ENCODE data around the gene UCK2. TPM values are rescaled to one million over a fixed set of nuclear protein-coding genes. Genes with fewer than 3 reads are reported as not detected.

UCK2 gene
- total RNA-seq, 1 experiment from 2014 or later, result 91.2 TPM

GRCh38 chr1:165876121-165876520 is 48.7 kb downstream of the UCK2 start:
- no peak for ATAC-seq
- H3K27ac ChIP-seq (ENCODE audit: low read length), result no peak overlapping the region
- POLR2A ChIA-PET, result no interaction called here

GRCh38 chr1:165877411-165877810 is 50.0 kb downstream of the UCK2 start:
- Histone ChIP-seq H3K36me3 (ENCODE audit: control insufficient read depth, insufficient read depth, low read length) (no peaks in the 10 kb centered on the region), H3K27me3 (ENCODE audit: control insufficient read depth, insufficient read depth, low read length) (no peaks in the 10 kb centered on the region), H3K27ac (ENCODE audit: low read length) (no peak overlapping the region), H3K4me3 (ENCODE audit: low read depth in 2 of 2, low read length in 2 of 2) (no peak overlapping the region), H3K4me1 (ENCODE audit: control insufficient read depth, insufficient read depth, low read length) (no peaks in the 10 kb centered on the region), H3K9me3 (ENCODE audit: control insufficient read depth, insufficient read depth, low read depth, low read length) (peaks cover 28% of the 10 kb centered on the region)
- in situ Hi-C loops (cut with HindIII; ENCODE audit: low pct_unique_long_range_greater_than_20kb, low sequenced_read_pairs), result no loop called here
- TF ChIP-seq REST (IDR thresholded peaks at IDR 0.05; ENCODE audit: insufficient read depth in 1 of 2, low read depth in 2 of 2, low read length in 1 of 2), result no peak
- TF ChIP-seq CTCF (IDR thresholded peaks at IDR 0.05), result no peak
- TF ChIP-seq TCF7L2 (IDR thresholded peaks at IDR 0.05; ENCODE audit: low read depth, low read length), result no peak
- TF ChIP-seq SIN3A (IDR thresholded peaks at IDR 0.05; ENCODE audit: borderline replicate concordance, insufficient read depth, low read depth, low read length), result no peak
- TF ChIP-seq POLR2AphosphoS5 (IDR thresholded peaks at IDR 0.05; ENCODE audit: low read depth, low read length), result no peak
- POLR2A ChIA-PET, result no interaction called here
- intact Hi-C loops (cut with micrococcal nuclease; ENCODE audit: unreplicated experiment), result no loop called here
- DNase-seq (ENCODE audit: low read depth, low spot score) (no peak), ATAC-seq (no peak)
- no TSS peak for BruUV-seq (replicated peaks)
- CTCF ChIA-PET, result interaction anchor here (0.6 kb wide), 1 partner anchor 1198 kb away, joined by 3 read pairs; no protein-coding TSS in a partner anchor

More at GRCh38 chr1:165876121-165876520, 48.7 kb downstream of the UCK2 start:
- in situ Hi-C loops (cut with HindIII; ENCODE audit: low pct_unique_long_range_greater_than_20kb, low sequenced_read_pairs) (no loop called here), intact Hi-C loops (cut with micrococcal nuclease; ENCODE audit: unreplicated experiment) (no loop called here)
- Histone ChIP-seq H3K36me3 (ENCODE audit: control insufficient read depth, insufficient read depth, low read length) (no peaks in the 10 kb centered on the region), H3K27me3 (ENCODE audit: control insufficient read depth, insufficient read depth, low read length) (no peaks in the 10 kb centered on the region), H3K9me3 (ENCODE audit: control insufficient read depth, insufficient read depth, low read depth, low read length) (peaks cover 31% of the 10 kb centered on the region), H3K4me1 (ENCODE audit: control insufficient read depth, insufficient read depth, low read length) (no peaks in the 10 kb centered on the region), H3K4me3 (ENCODE audit: low read depth in 2 of 2, low read length in 2 of 2) (no peak overlapping the region)
- CTCF ChIA-PET, result no interaction called here
- no TSS peak for BruUV-seq (replicated peaks)
- no peak for TF ChIP-seq POLR2AphosphoS5 (IDR thresholded peaks at IDR 0.05; ENCODE audit: low read depth, low read length)
- no peak for TF ChIP-seq SIN3A (IDR thresholded peaks at IDR 0.05; ENCODE audit: borderline replicate concordance, insufficient read depth, low read depth, low read length)
- no peak for TF ChIP-seq REST (IDR thresholded peaks at IDR 0.05; ENCODE audit: insufficient read depth in 1 of 2, low read depth in 2 of 2, low read length in 1 of 2)
- TF ChIP-seq CTCF (IDR thresholded peaks at IDR 0.05), result no peak
- TF ChIP-seq TCF7L2 (IDR thresholded peaks at IDR 0.05; ENCODE audit: low read depth, low read length), result no peak
- no peak for DNase-seq (ENCODE audit: low read depth, low spot score)
